ENCODE results near the gene SFRP4.

The SFRP4 gene

DNA sequence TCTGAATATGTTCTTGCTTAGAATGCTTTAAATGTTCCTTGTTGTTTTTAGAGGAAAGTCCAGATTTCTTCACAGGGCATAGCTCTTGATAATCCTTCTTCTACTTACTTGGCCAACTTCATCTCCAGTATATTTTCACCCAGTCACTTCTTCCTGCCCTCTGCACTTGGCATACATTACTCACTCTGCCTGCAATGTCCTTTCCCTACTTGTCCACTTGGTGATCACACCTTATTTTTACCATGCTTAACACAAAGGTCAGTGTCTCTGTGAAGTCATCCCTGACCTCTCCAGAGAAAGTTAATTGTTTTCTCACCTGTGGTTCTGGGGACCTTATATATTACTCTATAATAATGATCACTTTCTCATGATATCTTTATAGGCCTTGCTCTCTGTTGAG, 23.3 kb downstream of the SFRP4 start:
- Histone ChIP-seq H3K27me3 (ENCODE audit: control insufficient read depth, insufficient read depth, low read length) (no peaks in the 10 kb centered on the region), H3K27ac (ENCODE audit: low read depth, low read length) (no peak overlapping the region), H3K9ac (ENCODE audit: low read length) (no peak overlapping the region), H3K4me3 (ENCODE audit: low read length) (no peak overlapping the region), H3K4me1 (ENCODE audit: control insufficient read depth, insufficient read depth, low read length) (no peaks in the 10 kb centered on the region), H3K36me3 (ENCODE audit: control insufficient read depth, insufficient read depth, low read length) (no peaks in the 10 kb centered on the region)

DNA sequence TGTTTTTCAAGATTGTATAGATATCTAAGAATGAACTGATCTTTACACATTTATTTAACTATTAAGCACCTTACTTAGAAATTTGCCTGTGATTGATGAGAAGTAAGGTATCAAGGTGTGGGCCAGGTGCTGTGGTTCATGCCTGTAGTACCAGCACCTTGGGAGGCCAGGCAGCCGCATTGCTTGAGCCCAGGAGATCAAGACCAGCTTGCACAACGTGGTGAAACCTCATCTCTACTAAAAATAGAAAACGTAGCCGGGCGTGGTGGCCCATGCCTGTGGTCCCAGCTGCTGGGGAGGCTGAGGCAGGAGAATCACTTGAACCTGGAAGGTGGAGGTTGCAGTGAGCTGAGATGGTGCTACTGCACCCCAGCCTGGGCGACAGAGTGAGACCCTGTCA, 34.5 kb downstream of the SFRP4 start:
- no peak overlapping the region for H3K4me3 ChIP-seq (ENCODE audit: low read length)
- no peaks in the 10 kb centered on the region for H3K27me3 ChIP-seq (ENCODE audit: control insufficient read depth, insufficient read depth, low read length)
- H3K9ac ChIP-seq (ENCODE audit: low read length), result no peak overlapping the region
- H3K4me1 ChIP-seq (ENCODE audit: control insufficient read depth, insufficient read depth, low read length), result no peaks in the 10 kb centered on the region
- H3K36me3 ChIP-seq (ENCODE audit: control insufficient read depth, insufficient read depth, low read length), result no peaks in the 10 kb centered on the region
- H3K27ac ChIP-seq (ENCODE audit: low read depth, low read length), result no peak overlapping the region

Data from rectal smooth muscle tissue (tissue), 1 donor.